Fibroblast of the aortic adventitia (primary cell): ENCODE measurements around the gene CCDC158. TPM values are rescaled to one million over a fixed set of nuclear protein-coding genes. Genes with fewer than 3 reads are reported as not detected.
"Not testable (repeated sequence)": the region's sequence is repeated elsewhere in the genome, so short reads cannot be mapped to it uniquely, and the experiment has no call there.

ENCODE experiments used
- DNase-seq: peaks from one replicate; pipeline ENCODE4 v3.0.0-alpha.2; 2010; ENCODE audit warnings: low read depth
- H3K4me3 ChIP-seq: 2 replicates; pipeline ENCODE4 v1.5.1; 2011; ENCODE audit warnings: low read depth, mild to moderate bottlenecking, control low read depth, low read length, moderate library complexity
- total RNA-seq: library from RNA; depleted of rRNA; stranded (reverse); fragments of >200 nt; gene quantifications from 2 replicates; pipeline ENCODE4 v1.2.3, GENCODE V29; 2012; ENCODE audit warnings: low replicate concordance
- TF ChIP-seq, protein P1 (sequence below): IDR thresholded peaks from 2 replicates; pipeline ENCODE4 v1.5.1; 2011; ENCODE audit warnings: mild to moderate bottlenecking, low read length, control low read depth, inconsistent platforms; ENCODE audit not compliant: insufficient read depth

The CCDC158 gene
- total RNA-seq, 1 donor: 0.90 TPM

- H3K4me3 ChIP-seq: no peak overlapping the region
- TF ChIP-seq, protein P1, sequence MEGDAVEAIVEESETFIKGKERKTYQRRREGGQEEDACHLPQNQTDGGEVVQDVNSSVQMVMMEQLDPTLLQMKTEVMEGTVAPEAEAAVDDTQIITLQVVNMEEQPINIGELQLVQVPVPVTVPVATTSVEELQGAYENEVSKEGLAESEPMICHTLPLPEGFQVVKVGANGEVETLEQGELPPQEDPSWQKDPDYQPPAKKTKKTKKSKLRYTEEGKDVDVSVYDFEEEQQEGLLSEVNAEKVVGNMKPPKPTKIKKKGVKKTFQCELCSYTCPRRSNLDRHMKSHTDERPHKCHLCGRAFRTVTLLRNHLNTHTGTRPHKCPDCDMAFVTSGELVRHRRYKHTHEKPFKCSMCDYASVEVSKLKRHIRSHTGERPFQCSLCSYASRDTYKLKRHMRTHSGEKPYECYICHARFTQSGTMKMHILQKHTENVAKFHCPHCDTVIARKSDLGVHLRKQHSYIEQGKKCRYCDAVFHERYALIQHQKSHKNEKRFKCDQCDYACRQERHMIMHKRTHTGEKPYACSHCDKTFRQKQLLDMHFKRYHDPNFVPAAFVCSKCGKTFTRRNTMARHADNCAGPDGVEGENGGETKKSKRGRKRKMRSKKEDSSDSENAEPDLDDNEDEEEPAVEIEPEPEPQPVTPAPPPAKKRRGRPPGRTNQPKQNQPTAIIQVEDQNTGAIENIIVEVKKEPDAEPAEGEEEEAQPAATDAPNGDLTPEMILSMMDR: no peak
- no peak for DNase-seq
Measured at GRCh38 chr4:76363556-76364290, 57.2 kb downstream of the CCDC158 start.

DNA sequence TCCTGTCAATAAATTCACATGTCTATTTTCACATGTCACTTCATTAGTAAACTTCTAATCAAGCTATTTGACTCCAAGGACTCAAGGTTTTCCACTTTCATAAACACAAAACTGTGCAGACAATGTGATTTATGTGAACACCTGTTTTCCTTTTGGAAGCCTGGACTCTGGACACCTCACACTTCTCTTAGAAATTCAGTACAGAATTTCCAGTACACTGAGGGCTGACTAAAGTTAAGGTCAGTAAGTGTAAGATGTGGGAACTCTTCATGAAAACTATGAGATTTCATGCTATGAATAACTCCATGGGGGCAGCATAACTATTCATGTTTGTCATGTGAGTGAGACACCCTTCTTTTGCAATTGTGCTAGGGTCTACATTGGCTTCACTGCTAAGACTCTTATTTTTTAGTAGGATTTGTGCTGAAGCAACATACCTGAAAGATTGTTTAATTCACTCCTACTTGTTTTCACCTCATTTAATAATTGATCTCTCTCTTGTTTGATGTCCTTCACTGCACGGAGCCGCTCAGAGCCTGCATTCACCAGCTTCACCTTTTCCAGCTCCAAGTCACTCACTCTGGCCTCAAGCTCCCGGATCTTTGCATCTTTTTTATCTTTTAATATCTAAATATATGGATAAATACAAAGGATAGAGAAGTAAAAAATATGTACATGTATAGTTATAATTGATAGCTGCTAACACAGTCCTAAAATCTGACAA lies 59.1 kb downstream of the CCDC158 start:
- no peak for DNase-seq
- TF ChIP-seq, protein P1: no peak
- no peak overlapping the region for H3K4me3 ChIP-seq

DNA sequence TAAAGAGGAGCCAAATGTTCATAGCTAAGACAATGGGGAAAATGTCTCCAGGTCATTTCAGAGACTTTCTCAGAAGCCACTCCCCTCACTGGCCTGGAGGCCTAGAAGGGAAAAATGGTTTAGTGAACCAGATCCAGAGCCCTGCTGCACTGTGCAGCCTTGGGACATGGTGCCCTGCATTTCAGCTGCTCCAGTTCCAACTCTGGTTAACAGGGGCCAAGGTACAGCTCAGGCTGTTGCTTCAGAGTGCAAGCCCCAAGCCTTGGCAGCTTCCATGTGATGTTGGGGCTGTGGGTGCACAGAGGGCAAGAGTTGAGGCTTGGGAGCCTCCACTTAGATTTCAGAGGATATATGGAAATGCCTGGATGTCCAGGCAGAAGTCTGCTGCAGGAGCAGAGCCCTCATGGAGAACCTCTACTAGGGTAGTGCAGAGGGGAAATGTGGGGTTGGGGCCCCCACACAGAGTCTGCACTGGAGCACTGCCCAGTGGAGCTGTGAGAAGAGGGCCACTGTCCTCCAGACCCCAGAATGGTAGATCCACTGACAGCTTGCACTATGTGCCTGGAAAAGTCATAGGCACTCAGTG lies 61.0 kb downstream of the CCDC158 start:
- DNase-seq, H3K4me3 ChIP-seq: not testable (repeated sequence)

GRCh38 chr4:76357981-76358380 lies 63.0 kb downstream of the CCDC158 start:
- no peak overlapping the region for H3K4me3 ChIP-seq
- no peak for DNase-seq
- TF ChIP-seq, protein P1: no peak

DNA sequence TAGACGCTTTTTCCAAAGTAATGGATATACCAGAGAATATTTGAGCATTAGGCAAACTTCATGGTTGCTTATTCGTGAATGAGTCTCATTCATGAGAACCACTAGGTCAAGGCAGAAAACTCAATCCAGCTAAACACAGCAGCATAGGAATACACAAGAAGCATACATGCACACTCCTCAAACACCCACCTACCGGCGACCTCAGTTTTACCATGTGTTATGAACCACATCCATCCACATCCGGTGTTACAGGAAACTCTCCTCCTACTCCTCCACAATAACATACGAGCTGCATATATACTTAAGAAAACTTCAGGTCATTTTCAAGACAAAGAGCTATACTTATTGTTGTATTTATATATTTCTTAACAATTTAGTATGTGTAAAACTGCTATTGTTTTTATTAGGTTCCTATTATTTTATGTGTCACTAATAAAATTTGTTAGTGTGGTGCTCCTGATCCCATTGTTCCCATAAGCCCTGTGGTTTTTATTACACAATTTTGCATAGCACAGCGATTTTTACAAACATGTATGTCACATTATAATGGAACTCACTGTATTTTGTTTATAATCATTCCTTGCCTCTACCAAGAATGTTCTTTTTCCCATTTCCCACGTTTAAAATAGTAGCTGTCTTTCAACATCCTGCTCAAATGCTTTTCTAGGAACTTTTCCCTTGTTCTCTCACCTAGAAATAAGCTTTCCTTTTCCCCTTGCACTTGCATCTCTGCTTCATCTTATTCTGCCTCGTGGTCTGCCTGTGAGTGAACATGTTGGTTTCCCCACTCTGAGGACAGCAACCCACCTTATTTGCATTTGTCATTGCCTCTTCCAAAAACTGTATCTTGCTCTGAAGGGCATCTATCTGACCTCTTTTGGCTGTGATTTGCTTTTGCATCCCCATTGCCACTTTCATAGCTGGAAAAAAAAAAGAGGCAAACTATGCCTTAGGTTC lies 66.1 kb downstream of the CCDC158 start:
- TF ChIP-seq, protein P1: no peak
- H3K4me3 ChIP-seq: no peak overlapping the region
- no peak for DNase-seq

DNA sequence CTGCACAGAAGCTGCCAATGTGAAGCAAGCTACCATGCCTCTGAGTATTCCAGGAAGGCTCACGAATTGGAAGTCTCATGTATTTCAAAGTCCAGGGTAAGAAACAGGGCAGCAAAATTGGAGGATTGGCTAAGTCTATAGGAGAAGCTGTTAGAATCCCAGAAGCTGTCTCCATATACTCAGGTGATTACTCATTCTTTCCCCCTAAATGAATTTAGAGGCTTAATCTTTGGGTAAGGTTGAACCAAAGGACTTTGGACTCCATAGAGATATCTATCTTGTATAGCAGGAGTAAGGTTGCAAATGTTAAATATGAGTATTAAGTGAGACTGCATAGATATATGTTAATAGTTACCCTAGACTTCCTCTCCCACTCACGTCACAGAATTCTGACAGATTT lies 78.1 kb downstream of the CCDC158 start:
- TF ChIP-seq, protein P1: no peak
- H3K4me3 ChIP-seq: no peak overlapping the region

More for the DNA sequence above, 78.1 kb downstream of the CCDC158 start:
- no peak for DNase-seq
